GM10248 (cell line): ENCODE measurements around the gene YDJC.

Experiments used
- CTCF ChIA-PET: fragments of 300-600 bp; sonication (Branson Sonifier 250); formaldehyde crosslinking; extraction: SDS; loops from one replicate; lab custom pipeline; 2021; ENCODE audit warnings: antibody characterized with exemption; lab: Yijun Ruan, JAX
- POLR2A ChIA-PET: fragments of 350-650 bp; sonication (Branson Sonifier 250); formaldehyde crosslinking; extraction: SDS; loops from one replicate; lab custom pipeline; 2020; ENCODE audit warnings: antibody characterized with exemption; lab: Yijun Ruan, JAX
- DNase-seq: peaks from one replicate; pipeline ENCODE4 v3.0.0; 2012; ENCODE audit errors: extremely low spot score
- CTCF ChIP-seq: IDR thresholded peaks from 2 replicates; pipeline ENCODE4 v1.5.1; 2012; ENCODE audit warnings: mild to moderate bottlenecking, low read depth; ENCODE audit errors: extremely low read depth, missing control alignments, control extremely low read depth

YDJC gene

GRCh38 chr22:21661991-21662390, 32.2 kb upstream of the YDJC start:
- ChIA-PET CTCF (no interaction called here), POLR2A (no interaction called here)
- DNase-seq, result no peak
- no peak for TF ChIP-seq CTCF

GRCh38 chr22:21660904-21661303, 31.1 kb upstream of the YDJC start:
- ChIA-PET POLR2A (no interaction called here), CTCF (interaction anchor here (3.1 to 3.2 kb wide), 2 partner anchors 14 to 18 kb away, joined by 16 to 23 read pairs; partner anchors contain the start of gene SDF2L1)
- no peak for TF ChIP-seq CTCF
- DNase-seq, result no peak

- ChIA-PET CTCF (interaction anchor here (3.1 to 3.2 kb wide), 2 partner anchors 13 to 17 kb away, joined by 16 to 23 read pairs; partner anchors contain the start of gene SDF2L1), POLR2A (no interaction called here)
- DNase-seq, result no peak
- no peak for TF ChIP-seq CTCF
These were observed 30.2 kb upstream of the YDJC start for GRCh38 chr22:21659864-21660525.

GRCh38 chr22:21657360-21658032, 27.7 kb upstream of the YDJC start:
- peak; percentile 20 for TF ChIP-seq CTCF
- CTCF ChIA-PET, result interaction anchor here (0.6 to 3.2 kb wide), 6 partner anchors 10 to 315 kb away, joined by 3 to 23 read pairs (median 4); partner anchors contain the start of gene SDF2L1
- POLR2A ChIA-PET, result no interaction called here
- peak; percentile 94 for DNase-seq

GRCh38 chr22:21657020-21657359, 27.2 kb upstream of the YDJC start:
- no peak for TF ChIP-seq CTCF
- CTCF ChIA-PET, result interaction anchor here (0.7 to 2.0 kb wide), 5 partner anchors 8 to 28 kb away, joined by 3 to 13 read pairs (median 3); partner anchors contain the start of gene SDF2L1
- POLR2A ChIA-PET, result no interaction called here
- no peak for DNase-seq

- no peak for DNase-seq
- CTCF ChIA-PET, result interaction anchor here (2.5 to 4.9 kb wide), 2 partner anchors 10 to 24 kb away, joined by 14 to 53 read pairs; partner anchors contain the start of gene SDF2L1
- POLR2A ChIA-PET, result no interaction called here
- TF ChIP-seq CTCF, result no peak
These were observed 23.0 kb upstream of the YDJC start for GRCh38 chr22:21652547-21653545.
